Mesothelial cell of epicardium (in vitro differentiated cells): Measurements from ENCODE around the gene PKIB. TPM values are rescaled to one million over a fixed set of nuclear protein-coding genes. Genes with fewer than 3 reads are reported as not detected.
A peak's percentile ranks its signal among the peaks of the same experiment; 100 is the strongest.

Source experiments
- DNase-seq, 2 experiments: peaks; one replicate each; pipeline ENCODE4 v3.0.0; 2021; ENCODE audit warnings: low spot score in 2 of 2; ENCODE audit not compliant: unreplicated experiment in 2 of 2
- H3K27ac Mint-ChIP-seq: 2 replicates; pipeline ENCODE4 v1.8.0; 2021; ENCODE audit warnings: mixed read lengths
- H3K27me3 Mint-ChIP-seq: 2 replicates; pipeline ENCODE4 v1.8.0; 2021; ENCODE audit warnings: low read depth, mixed read lengths
- H3K36me3 Mint-ChIP-seq: 2 replicates; pipeline ENCODE4 v1.8.0; 2021; ENCODE audit warnings: mixed read lengths
- H3K4me1 Mint-ChIP-seq: 2 replicates; pipeline ENCODE4 v1.8.0; 2021; ENCODE audit warnings: mixed read lengths
- H3K4me3 Mint-ChIP-seq: 2 replicates; pipeline ENCODE4 v1.8.0; 2021; ENCODE audit warnings: mild to moderate bottlenecking, moderate library complexity, mixed read lengths
- H3K9me3 Mint-ChIP-seq: 2 replicates; pipeline ENCODE4 v1.8.0; 2021; ENCODE audit warnings: mixed read lengths
- total RNA-seq: library from RNA; stranded (reverse); gene quantifications from 3 replicates; pipeline ENCODE4 v1.2.1, GENCODE V29; 2021
- TF ChIP-seq, protein P1 (sequence below): fragments of 200-600 bp; sonication (generic); IDR thresholded peaks from one replicate; pipeline ENCODE4 v1.5.0; 2021; ENCODE audit warnings: antibody characterized with exemption; ENCODE audit not compliant: unreplicated experiment

Gene PKIB
- total RNA-seq, 1 donor from 2014 or later: 48.9 TPM

DNA sequence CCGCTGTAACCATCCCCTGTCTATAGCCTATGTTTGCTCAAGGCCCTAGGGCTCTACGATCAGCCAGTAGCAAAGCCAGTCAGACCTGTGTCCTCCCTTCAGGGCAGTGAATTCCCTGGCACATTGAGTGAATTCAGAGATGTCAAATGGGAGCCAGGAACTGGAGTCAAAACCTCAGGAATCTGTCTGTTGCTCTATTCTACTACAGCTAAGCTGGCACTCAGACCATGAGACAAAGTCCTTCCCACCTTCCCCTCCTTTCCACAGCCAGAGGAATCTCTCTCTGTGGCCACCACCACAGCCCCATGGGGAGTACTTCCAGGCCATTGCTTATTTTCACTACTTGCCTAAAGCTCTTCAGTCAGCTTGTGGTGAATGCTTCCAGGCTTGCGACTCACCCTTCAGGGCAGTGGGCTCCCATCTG is 82.0 kb downstream of the PKIB start:
- H3K27ac Mint-ChIP-seq: no peak overlapping the region
- no peak overlapping the region for H3K4me3 Mint-ChIP-seq
- peaks cover 31% of the 10 kb centered on the region for H3K4me1 Mint-ChIP-seq
- no peaks in the 10 kb centered on the region for H3K27me3 Mint-ChIP-seq
- TF ChIP-seq, protein P1, sequence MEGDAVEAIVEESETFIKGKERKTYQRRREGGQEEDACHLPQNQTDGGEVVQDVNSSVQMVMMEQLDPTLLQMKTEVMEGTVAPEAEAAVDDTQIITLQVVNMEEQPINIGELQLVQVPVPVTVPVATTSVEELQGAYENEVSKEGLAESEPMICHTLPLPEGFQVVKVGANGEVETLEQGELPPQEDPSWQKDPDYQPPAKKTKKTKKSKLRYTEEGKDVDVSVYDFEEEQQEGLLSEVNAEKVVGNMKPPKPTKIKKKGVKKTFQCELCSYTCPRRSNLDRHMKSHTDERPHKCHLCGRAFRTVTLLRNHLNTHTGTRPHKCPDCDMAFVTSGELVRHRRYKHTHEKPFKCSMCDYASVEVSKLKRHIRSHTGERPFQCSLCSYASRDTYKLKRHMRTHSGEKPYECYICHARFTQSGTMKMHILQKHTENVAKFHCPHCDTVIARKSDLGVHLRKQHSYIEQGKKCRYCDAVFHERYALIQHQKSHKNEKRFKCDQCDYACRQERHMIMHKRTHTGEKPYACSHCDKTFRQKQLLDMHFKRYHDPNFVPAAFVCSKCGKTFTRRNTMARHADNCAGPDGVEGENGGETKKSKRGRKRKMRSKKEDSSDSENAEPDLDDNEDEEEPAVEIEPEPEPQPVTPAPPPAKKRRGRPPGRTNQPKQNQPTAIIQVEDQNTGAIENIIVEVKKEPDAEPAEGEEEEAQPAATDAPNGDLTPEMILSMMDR: no peak
- DNase-seq: no peak
- peaks cover 32% of the 10 kb centered on the region for H3K36me3 Mint-ChIP-seq
- H3K9me3 Mint-ChIP-seq: peaks cover 39% of the 10 kb centered on the region

DNA sequence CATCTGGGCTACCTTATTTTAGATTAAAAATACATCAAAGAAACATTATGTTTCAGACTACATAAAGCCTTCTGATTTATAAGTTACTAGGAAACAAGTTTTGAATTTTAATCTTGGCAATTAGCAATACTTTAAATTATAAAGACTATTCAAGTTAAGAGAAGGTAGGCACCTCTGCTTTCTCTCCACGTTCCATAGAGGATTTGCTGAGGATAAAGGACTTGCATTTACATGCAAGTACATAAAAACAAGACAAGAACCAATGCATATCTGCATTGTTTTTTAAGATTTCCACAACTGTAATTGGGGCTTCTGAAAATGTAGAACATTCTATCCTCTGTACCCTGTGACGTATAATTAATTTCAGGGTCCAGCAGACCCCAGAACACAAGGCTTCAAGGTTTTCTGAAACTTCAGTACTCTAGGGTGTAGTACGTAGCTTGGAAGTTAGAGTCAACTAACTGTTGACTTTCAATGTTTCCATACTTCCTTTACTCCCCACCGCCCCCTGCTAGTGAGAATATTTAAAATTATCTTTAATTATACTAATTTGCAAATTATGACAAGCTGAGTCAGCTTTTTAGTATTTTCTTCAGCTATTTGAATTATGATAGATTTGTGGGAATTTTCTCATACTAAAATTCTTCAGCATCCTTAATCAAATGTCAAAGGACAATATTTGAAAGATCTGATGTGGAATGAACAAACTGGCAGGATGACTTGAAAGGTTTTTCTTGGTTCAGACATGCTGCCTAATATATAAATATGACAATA is 82.8 kb downstream of the PKIB start:
- DNase-seq: no peak
- no peaks in the 10 kb centered on the region for H3K27me3 Mint-ChIP-seq
- H3K4me1 Mint-ChIP-seq: peaks cover 34% of the 10 kb centered on the region
- H3K27ac Mint-ChIP-seq: no peak overlapping the region
- no peak overlapping the region for H3K4me3 Mint-ChIP-seq
- H3K36me3 Mint-ChIP-seq: peaks cover 29% of the 10 kb centered on the region
- H3K9me3 Mint-ChIP-seq: peaks cover 36% of the 10 kb centered on the region
- TF ChIP-seq, protein P1: no peak

DNA sequence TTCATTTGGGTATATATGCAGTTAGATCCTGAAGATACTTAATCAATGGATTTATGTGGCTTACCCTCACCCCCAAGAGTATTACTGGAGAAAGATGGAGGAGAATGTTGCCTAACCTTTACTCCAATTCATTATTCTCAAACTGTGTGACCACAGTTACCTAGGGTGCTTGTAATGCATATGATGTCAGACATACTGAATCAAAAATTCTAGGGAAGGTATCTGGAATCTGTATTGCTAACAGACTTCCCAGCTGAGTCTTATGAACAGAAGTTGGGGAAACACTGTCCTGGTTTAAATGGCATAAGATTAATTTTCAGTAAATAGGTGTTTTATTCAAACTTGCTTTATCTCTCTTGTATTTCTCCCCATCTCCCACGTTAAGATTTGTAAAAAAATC is 83.9 kb downstream of the PKIB start:
- H3K27ac Mint-ChIP-seq: peak overlapping the region; percentile 74
- H3K27me3 Mint-ChIP-seq: no peaks in the 10 kb centered on the region
- DNase-seq: no peak
- no peak overlapping the region for H3K4me3 Mint-ChIP-seq
- TF ChIP-seq, protein P1: no peak
- H3K36me3 Mint-ChIP-seq: peaks cover 21% of the 10 kb centered on the region
- H3K9me3 Mint-ChIP-seq: peaks cover 29% of the 10 kb centered on the region
- peaks cover 34% of the 10 kb centered on the region for H3K4me1 Mint-ChIP-seq

DNA sequence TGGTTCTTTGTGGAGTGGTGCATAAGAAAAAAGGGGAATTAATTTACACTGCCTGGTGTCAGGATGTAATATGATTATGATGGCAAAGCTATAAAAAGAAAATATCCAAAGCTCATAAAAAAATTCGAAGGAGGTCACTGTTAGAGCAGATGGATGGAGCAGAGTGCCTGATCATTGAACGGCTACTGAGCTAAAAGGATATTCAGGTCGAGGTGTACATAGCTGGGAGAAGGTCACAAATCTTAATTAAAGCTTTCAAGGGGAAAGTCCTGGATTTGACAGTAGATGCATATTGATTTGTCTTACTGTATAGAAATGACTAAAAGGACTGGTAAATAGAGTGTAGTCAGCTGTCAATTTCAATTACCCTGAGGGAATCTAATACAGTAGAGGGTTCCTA is 84.4 kb downstream of the PKIB start:
- H3K4me1 Mint-ChIP-seq: peaks cover 34% of the 10 kb centered on the region
- H3K27ac Mint-ChIP-seq: peak overlapping the region; percentile 74
- TF ChIP-seq, protein P1: no peak
- H3K27me3 Mint-ChIP-seq: no peaks in the 10 kb centered on the region
- H3K9me3 Mint-ChIP-seq: peaks cover 24% of the 10 kb centered on the region
- H3K36me3 Mint-ChIP-seq: peaks cover 16% of the 10 kb centered on the region
- DNase-seq: no peak
- no peak overlapping the region for H3K4me3 Mint-ChIP-seq

DNA sequence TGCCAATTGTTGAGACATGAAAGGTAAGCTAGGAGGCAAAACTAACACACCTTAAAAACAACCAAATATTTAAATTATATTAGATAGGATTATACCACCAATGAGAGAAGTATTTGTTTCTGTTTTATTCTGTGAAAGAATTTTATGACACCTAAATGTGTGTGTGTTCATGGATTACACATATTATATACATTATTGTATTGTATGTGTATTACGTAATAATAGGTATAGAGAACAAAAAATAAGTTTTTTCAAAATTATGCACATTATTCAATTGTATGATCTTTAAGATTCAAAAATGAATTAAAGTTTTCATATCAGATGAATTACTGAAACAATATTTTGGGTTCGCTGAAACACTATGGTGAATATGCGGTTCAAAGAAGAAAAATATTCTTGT is 85.0 kb downstream of the PKIB start:
- H3K36me3 Mint-ChIP-seq: peaks cover 12% of the 10 kb centered on the region
- no peak for DNase-seq
- H3K9me3 Mint-ChIP-seq: peaks cover 18% of the 10 kb centered on the region
- H3K4me3 Mint-ChIP-seq: no peak overlapping the region
- no peaks in the 10 kb centered on the region for H3K27me3 Mint-ChIP-seq
- H3K27ac Mint-ChIP-seq: peak overlapping the region; percentile 74
- peaks cover 34% of the 10 kb centered on the region for H3K4me1 Mint-ChIP-seq
- TF ChIP-seq, protein P1: no peak
